HG03139 (cell line): Measurements from ENCODE around the gene KLHL17.

Source experiments
- ATAC-seq: cut with Tn5 transposase; IDR thresholded peaks from one replicate; pipeline ENCODE4 v1.9.1; 2021; ENCODE audit not compliant: unreplicated experiment

KLHL17 gene

GRCh38 chr1:921011-921837 is 39.2 kb upstream of the KLHL17 start:
- no peak for ATAC-seq

DNA sequence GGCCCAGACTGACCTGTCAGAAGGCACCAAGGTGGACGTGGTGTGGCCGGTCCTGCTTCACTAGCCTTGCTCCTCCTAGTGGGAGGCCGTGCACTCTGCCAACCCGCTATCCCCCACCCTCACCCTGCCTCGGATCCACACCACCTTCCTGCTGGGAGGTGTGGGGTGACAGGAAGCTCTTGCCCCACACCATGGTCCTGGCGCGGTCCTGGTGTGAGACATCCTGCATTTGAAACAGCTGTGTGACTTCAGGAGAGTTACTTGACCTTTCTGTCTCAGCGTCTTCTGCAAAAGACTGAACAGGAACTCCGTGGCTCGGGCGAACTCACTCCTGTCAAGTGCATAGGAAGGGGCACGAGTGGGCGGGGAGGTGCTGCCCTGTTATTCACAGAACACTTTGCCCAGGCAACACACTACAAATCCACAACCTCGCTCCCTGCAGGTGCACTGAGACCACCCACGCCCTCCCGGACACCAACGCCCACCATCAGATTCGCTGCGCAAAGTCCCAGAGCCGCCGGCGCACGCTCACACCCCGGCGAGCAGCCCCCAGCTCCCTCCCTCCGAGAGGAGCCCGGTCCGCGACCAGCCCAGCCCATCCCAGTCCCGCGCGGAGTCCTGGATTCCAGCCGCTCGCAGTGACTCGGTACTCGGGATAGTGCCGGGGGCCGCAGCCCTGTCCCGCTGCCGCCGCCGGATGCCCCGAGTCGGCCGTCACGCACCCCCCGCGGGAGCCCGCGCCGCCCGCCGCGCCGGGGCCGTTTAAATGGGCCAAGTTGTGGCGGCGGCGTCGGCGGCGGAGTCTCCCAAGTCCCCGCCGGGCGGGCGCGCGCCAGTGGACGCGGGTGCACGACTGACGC is 37.0 kb upstream of the KLHL17 start, which contains the start of gene SAMD11:
TSS of gene SAMD11 (plus strand) at position 793 of the 860 bp plus-strand sequence. CDS start 509 bp downstream, outside the sequence.
- no peak for ATAC-seq

GRCh38 chr1:923991-924655 is 36.3 kb upstream of the KLHL17 start:
- ATAC-seq: no peak

GRCh38 chr1:924656-925560 is 35.5 kb upstream of the KLHL17 start:
- no peak for ATAC-seq

DNA sequence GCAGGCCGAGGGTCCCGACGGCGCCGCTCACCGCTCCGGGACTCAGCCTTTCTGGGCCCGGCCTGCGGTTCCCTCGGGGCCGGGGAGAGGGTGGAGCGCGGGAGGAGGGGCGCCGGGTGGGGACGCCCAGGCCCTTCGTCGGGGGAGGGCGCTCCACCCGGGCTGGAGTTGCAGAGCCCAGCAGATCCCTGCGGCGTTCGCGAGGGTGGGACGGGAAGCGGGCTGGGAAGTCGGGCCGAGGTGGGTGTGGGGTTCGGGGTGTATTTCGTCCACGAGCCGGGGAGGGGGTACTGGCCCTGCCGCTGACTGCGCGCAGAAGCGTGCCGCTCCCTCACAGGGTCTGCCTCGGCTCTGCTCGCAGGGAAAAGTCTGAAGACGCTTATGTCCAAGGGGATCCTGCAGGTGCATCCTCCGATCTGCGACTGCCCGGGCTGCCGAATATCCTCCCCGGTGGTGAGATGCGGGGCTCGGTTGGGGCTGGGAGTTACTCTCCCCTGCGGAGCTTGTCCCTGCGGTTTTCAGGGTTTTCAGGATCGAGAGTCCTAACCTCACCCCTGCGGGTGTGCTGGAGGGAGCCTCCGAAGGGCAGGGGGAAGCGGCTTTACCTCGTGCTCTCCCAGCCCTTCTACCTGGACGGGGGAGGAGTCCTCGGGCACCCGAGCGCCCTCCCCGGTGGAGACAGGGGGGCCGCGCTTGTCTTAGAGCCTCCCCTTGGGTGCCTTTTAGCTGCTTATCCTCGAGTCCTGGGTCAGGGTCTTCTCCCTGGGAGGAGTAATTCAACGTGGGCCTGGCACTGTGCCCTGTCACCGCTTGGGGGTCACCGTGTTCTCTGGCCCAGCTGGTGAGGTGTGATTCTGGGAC is 34.6 kb upstream of the KLHL17 start:
- no peak for ATAC-seq

- ATAC-seq: no peak
Observed at GRCh38 chr1:927234-927633, 33.1 kb upstream of the KLHL17 start.

GRCh38 chr1:927748-928147 is 32.6 kb upstream of the KLHL17 start:
- no peak for ATAC-seq

DNA sequence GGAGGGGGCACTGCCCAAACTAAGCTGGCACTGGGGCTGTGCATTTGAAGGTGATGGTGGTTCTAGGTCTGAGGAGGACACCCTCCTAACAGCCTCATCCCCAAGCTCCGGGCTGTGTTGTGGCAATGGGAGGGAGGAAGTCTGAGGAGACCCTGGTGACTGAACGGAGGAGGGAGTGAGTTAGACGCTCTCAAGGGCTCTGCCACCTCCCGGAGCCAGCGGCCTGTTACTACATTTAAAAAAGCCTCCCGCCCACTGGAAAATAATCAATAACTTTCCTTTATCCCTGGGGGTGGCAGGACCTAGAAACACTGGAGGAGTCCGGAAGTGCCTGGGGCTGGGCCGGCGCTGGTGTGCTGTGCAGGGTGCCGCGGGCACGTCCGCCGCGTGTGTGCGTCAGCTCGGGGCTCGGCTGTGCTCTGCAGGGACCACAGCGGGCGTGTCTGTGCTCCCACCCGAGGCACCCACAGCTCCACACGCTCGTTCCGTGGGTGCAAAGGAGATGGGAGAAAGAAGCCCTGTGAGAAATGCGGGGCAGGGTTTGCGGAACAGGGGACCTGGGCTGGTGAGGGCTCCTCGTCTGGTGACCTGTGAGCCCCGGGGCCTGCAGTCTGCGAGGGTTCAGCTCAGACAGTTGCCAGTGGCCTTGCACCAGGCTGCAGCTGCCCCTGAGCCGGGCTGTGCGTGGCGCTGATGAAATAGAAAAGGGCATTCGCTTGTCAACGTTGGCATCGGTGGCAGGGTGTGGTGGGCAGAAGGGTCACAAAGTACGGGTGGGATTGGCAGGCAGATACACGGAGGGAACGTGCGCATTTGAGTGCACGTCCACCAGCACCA is 31.3 kb upstream of the KLHL17 start:
- no peak for ATAC-seq

GRCh38 chr1:929712-930632 is 30.4 kb upstream of the KLHL17 start:
- ATAC-seq: no peak

GRCh38 chr1:930633-931138 is 29.7 kb upstream of the KLHL17 start:
- no peak for ATAC-seq

- no peak for ATAC-seq
Observed at GRCh38 chr1:931380-932172, 28.8 kb upstream of the KLHL17 start.

DNA sequence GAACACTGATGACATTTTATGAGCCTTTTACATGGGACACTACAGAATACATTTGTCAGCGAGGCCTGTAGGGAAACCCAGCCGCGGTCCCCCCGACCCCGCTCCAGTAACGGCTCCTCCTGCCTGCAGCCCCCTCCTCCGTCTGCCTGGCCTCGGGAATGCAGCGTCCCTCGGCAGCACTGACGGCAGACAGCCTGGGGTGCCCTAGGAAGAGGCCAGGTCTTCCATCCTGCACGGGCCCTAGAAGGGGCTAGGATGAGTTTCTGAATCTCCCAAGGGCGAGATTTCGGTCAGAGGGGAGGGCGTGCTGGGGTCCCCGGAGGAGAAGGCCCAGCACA is 28.2 kb upstream of the KLHL17 start:
- no peak for ATAC-seq

GRCh38 chr1:932776-933602 is 27.4 kb upstream of the KLHL17 start:
- ATAC-seq: no peak

- no peak for ATAC-seq
Observed at GRCh38 chr1:933603-933940, 26.8 kb upstream of the KLHL17 start.

- ATAC-seq: no peak
Observed at GRCh38 chr1:934991-935750, 25.2 kb upstream of the KLHL17 start.
